Measurements from ENCODE around the gene UNC50.
"Not testable (repeated sequence)": the region's sequence is repeated elsewhere in the genome, so short reads cannot be mapped to it uniquely, and the experiment has no call there.

The UNC50 gene

DNA sequence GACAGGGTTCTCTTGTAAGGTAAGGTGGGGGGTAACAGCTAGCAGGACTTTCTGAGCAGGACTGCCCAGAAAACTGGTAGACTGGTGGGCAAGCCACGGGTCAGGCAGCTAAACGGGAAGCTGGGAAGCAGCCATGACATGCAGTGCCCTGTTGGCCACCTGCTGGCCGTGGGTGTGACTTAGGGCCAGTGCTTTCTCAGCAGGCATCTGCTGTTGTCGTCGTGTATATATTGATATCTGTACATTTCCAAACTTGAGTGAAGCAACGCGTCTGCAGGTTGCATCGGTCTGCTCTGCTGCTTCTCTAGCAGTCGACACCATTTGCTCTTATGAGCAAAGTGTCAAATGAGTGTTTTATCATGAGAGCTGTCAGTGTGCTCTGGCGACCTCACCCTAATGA is 31.1 kb upstream of the UNC50 start:
- DNase-seq = no peak

- DNase-seq = no peak
These were observed 30.2 kb upstream of the UNC50 start for GRCh38 chr2:98578231-98578630.

GRCh38 chr2:98579926-98580325 is 28.5 kb upstream of the UNC50 start:
- no peak for DNase-seq

DNA sequence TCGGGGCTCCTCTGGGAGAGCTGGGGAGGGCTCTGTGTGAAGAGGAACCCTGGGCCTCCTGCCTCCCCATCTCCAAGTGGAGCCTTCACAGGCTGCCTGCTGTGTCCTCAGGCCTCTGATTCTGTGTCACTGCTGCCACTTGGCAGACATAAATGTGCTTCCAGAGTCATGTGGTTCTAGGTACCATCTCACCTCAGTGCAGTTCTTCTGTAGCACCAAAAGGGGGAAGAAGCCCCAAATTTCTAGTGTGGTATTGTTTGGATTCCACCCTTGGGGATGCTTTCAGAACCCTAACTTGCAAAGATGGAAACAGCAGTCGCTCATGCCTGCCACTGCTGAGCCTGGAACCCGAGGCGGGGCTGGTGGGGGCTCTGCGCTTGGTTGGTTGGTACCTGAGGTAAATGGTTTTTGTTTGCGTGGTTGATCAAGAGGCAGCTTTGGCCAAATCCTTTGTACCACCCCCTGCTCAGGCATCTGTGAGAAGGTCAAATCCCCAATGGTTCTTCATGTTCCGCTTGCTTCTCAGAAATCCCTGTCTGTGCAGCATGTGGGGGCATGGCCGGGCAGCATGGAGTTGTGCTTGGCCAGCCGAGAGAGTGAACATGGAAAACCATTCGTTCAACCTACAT is 27.6 kb upstream of the UNC50 start:
- DNase-seq = no peak

- DNase-seq = no peak
These were observed 25.9 kb upstream of the UNC50 start for GRCh38 chr2:98582523-98582922.

DNA sequence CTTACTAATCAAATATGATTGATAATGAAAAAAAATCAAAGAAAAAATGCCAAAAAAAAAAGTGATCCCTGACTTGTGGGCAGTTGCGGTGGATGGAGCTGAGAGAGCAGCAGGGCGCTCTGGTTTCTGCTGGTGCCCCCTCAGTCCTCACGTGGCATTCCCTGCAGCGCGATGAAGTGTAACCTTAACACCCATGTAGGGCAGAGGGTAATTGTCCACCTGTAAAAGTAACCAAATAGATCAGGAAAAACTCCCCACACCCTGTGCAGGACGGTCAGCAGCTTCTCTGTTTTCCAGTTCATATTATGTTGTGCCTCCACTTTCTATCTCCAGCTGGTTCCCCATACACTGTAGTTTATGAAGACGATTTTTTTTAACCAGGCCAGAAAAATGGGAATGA is 25.1 kb upstream of the UNC50 start:
- DNase-seq = no peak

GRCh38 chr2:98583816-98584618 is 24.4 kb upstream of the UNC50 start:
- DNase-seq = no peak

DNA sequence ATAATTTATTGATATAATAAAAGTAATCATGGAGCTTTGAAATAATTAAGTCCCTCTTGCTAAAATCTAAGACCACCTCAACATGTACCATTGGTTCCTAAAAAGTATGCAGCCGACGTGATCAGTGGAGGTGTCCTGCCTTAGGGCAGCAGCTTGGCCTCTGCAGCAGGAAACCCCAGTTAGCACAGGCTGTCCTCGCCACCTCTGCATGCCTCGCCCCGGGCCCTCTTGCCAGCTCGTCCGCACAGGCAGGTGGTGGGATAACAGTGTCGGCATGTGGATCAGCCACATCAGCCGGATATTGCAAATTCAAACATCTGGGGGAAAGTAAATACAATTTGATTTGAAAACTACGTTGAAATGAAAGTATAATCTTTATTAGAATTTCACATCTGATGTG is 23.0 kb upstream of the UNC50 start:
- no peak for DNase-seq

- no peak for DNase-seq
These were observed 21.7 kb upstream of the UNC50 start for GRCh38 chr2:98586551-98587140.

DNA sequence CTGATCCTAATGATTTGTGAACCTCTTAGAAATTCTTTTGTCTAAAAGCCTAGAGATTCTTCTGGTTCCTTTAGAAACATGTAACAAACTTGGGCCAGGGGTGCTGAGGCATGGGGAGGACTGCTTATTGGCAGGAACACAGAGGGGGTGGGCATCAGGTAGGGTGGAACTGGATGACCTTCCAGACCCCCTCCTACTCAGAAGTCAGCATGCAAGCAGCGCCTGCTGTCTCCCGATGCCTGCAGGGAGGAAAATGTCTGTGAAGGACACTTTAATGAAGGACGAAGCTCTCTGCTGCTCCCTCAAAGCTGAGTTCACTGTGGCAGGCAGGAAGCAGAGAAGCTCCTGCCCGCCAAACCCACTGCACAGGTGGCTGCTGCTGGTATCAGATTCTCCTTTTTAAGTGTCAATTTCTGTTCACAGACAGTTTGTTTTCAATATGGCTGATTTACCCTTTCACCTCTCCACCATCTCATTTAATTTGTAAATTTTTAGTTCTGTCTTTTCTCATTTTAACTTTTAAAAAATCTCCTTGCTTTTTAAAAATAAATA is 19.4 kb upstream of the UNC50 start:
- DNase-seq = no peak

DNA sequence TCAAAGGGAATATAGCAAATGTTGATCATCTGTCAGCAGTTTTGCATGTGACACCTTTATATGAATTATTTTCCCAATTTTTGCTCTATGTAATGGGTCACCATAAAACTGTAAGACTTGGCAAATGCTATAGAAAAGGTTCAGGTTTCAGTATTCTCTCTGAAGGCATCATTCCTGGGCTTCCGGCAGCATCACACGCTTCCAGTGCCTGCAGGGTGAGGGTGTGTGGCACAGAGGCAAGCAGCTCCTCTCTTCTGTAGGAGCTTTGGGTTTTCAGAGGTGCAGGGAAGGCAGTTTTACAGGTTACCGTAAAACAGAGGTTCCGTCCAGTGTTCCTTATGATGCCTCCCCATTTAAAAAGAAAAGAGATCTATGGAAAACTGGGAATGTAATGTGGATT is 18.9 kb upstream of the UNC50 start:
- DNase-seq = no peak

- DNase-seq = no peak
These were observed 15.8 kb upstream of the UNC50 start for GRCh38 chr2:98592565-98592964.

DNA sequence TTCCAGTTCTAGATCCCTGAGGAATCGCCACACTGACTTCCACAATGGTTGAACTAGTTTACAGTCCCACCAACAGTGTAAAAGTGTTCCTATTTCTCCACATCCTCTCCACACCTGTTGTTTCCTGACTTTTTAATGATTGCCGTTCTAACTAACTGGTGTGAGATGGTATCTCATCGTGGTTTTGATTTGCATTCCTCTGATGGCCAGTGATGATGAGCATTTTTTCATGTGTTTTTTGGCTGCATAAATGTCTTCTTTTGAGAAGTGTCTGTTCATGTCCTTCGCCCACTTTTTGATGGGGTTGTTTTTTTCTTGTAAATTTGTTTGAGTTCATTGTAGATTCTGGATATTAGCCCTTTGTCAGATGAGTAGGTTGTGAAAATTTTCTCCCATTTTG is 13.7 kb upstream of the UNC50 start:
- not testable (repeated sequence) for DNase-seq

DNA sequence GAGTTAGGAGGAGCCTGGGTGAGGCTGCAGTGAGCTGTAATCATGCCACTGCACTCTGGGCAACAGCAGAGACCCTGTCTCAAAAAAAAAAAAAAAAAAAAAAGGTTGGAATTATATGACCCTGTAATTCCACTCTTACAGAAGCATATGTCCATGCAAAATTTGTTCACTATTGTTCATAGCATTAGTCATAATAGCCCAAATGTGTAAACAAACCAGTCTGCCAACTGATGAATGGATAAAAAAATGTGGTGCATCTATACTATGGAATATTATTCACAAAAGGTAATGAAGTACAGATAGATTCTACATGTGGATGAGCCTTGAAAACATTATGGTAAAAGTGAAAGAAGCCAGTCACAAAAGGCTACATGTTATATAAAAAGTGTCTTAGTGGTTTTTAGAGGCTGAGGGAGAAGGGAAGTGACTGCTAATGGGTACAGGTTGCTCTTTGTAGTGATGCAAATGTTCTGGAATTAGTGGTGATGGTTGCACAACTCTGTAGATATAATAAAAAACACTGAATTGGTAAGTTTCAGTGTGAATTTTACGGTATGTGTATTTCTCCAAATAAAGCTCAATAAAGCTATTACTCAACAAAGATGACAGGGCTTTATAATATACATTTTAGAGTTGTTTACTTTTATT is 9.5 kb upstream of the UNC50 start:
- no peak for DNase-seq

DNA sequence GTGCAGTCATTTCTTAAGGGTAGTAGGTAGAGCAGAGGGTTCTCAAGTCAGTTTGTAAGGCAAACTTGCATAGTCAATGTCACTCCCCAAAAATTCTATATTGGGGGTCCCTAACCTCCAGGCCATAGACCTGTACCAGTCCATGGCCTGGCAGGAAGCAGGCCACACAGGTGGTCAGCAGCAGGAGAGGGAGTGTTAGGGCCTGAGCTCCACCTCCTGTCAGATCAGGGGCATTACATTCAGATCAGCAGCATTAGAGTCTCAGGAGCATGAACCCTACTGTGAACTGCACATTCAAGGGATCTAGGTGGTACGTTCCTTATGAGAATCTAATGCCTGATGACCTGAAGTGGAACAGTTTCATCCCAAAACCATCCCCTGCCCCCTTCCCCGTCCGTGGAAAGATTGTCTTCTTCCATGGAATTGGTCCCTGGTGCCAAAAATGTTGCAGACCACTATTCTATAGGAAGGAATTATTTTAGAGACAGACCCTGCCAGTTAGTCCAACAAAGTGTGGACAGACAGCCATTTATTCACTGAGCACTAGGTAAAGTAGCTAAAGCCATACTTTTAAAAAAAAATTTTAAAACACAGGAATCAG is 6.8 kb upstream of the UNC50 start:
- DNase-seq = no peak

- no peak for DNase-seq
These were observed 3.8 kb upstream of the UNC50 start for GRCh38 chr2:98604547-98604946.

GRCh38 chr2:98605076-98605475 is 3.3 kb upstream of the UNC50 start:
- no peak for DNase-seq

GRCh38 chr2:98606431-98606830 is 2.0 kb upstream of the UNC50 start:
- no peak for DNase-seq

GRCh38 chr2:98607104-98607503 is 1.3 kb upstream of the UNC50 start:
- DNase-seq = no peak

DNA sequence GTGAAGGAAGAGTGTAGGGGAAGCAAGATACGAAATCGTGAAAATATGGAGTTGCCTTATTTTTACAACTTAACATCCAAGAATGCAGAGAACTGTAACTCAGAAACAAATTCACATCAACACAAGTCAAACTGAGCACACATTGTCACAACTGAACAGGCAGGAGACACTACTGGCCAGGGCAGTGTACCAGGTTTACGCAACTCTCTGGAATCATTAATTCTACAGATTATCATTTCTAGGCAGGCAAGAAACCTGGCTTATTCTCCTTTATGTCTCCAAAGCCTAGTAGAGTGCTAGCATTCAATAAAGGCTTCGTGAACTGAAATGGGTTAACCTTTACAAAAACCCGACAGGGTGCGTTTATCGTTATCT is 661 bp upstream of the UNC50 start:
- no peak for DNase-seq

GRCh38 chr2:98608962-98609604 is 694 bp downstream of the UNC50 start:
- DNase-seq = no peak

- no peak for DNase-seq
These were observed 5.8 kb downstream of the UNC50 start for GRCh38 chr2:98614024-98614739.

All from NCI-H1048 (cell line).